HL-60 (cell line): ENCODE results near the gene LSS.
"Not testable (repeated sequence)": the region's sequence is repeated elsewhere in the genome, so short reads cannot be mapped to it uniquely, and the experiment has no call there.

Experiments
- DNase-seq, 2 experiments: peaks; one replicate each; pipeline ENCODE4 v3.0.0-alpha.2; 2010 to 2020; ENCODE audit warnings: low read depth in 1 of 2, low spot score in 1 of 2
- H3K27ac ChIP-seq: fragments of 250-450 bp; sonication (Bioruptor Pico); replicated peaks from 2 replicates; pipeline ENCODE4 v1.5.1; 2020; ENCODE audit warnings: mild to moderate bottlenecking, moderate library complexity
- H3K27me3 ChIP-seq: fragments of 250-450 bp; sonication (Bioruptor Pico); 2 replicates; pipeline ENCODE4 v1.5.1; 2021; ENCODE audit warnings: mild to moderate bottlenecking, moderate library complexity; ENCODE audit not compliant: insufficient read depth, poor library complexity, severe bottlenecking
- H3K4me3 ChIP-seq: replicated peaks from 2 replicates; pipeline ENCODE4 v1.5.1; 2011; ENCODE audit warnings: mild to moderate bottlenecking, control low read depth, low read length; ENCODE audit not compliant: insufficient read depth
- GABPA ChIP-seq: IDR thresholded peaks from 2 replicates; pipeline ENCODE4 v1.6.1; 2012; ENCODE audit warnings: low read depth
- POLR2AphosphoS5 ChIP-seq: IDR thresholded peaks from 2 replicates; pipeline ENCODE4 v1.6.1; 2012; ENCODE audit warnings: low read depth
- SPI1 ChIP-seq: IDR thresholded peaks from 2 replicates; pipeline ENCODE4 v1.6.1; 2012; ENCODE audit warnings: low read depth, mild to moderate bottlenecking, borderline replicate concordance
- TF ChIP-seq, protein P1 (sequence below): IDR thresholded peaks from 2 replicates; pipeline ENCODE4 v1.6.1; 2012; ENCODE audit warnings: low read depth; ENCODE audit not compliant: insufficient replicate concordance
- TF ChIP-seq, protein P2 (sequence below): IDR thresholded peaks from one replicate; pipeline ENCODE4 v1.5.1; 2011; ENCODE audit warnings: low read length, control low read depth, inconsistent platforms; ENCODE audit not compliant: insufficient read depth

LSS gene

DNA sequence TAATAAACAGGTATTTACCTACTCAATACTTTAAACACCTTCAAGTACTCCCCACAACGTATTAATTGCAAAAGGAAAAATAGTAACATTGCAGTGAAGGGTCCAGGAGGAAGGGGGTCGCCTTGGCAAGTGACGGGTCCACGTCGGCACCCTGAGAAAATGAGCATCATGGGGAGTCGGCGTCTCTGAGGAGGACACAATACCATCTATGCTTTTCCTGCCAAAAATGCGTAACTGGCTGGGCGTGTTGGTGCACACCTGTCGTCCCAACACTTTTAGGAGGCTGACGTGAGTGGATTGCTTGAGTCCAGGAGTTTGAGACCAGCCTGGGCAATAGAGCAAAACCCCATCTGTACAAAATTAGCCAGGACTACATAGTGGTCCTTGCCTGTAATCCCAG lies 80.5 kb downstream of the LSS start:
- TF ChIP-seq POLR2AphosphoS5: no peak
- TF ChIP-seq, protein P1, sequence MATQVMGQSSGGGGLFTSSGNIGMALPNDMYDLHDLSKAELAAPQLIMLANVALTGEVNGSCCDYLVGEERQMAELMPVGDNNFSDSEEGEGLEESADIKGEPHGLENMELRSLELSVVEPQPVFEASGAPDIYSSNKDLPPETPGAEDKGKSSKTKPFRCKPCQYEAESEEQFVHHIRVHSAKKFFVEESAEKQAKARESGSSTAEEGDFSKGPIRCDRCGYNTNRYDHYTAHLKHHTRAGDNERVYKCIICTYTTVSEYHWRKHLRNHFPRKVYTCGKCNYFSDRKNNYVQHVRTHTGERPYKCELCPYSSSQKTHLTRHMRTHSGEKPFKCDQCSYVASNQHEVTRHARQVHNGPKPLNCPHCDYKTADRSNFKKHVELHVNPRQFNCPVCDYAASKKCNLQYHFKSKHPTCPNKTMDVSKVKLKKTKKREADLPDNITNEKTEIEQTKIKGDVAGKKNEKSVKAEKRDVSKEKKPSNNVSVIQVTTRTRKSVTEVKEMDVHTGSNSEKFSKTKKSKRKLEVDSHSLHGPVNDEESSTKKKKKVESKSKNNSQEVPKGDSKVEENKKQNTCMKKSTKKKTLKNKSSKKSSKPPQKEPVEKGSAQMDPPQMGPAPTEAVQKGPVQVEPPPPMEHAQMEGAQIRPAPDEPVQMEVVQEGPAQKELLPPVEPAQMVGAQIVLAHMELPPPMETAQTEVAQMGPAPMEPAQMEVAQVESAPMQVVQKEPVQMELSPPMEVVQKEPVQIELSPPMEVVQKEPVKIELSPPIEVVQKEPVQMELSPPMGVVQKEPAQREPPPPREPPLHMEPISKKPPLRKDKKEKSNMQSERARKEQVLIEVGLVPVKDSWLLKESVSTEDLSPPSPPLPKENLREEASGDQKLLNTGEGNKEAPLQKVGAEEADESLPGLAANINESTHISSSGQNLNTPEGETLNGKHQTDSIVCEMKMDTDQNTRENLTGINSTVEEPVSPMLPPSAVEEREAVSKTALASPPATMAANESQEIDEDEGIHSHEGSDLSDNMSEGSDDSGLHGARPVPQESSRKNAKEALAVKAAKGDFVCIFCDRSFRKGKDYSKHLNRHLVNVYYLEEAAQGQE: no peak
- TF ChIP-seq GABPA: no peak
- TF ChIP-seq, protein P2, sequence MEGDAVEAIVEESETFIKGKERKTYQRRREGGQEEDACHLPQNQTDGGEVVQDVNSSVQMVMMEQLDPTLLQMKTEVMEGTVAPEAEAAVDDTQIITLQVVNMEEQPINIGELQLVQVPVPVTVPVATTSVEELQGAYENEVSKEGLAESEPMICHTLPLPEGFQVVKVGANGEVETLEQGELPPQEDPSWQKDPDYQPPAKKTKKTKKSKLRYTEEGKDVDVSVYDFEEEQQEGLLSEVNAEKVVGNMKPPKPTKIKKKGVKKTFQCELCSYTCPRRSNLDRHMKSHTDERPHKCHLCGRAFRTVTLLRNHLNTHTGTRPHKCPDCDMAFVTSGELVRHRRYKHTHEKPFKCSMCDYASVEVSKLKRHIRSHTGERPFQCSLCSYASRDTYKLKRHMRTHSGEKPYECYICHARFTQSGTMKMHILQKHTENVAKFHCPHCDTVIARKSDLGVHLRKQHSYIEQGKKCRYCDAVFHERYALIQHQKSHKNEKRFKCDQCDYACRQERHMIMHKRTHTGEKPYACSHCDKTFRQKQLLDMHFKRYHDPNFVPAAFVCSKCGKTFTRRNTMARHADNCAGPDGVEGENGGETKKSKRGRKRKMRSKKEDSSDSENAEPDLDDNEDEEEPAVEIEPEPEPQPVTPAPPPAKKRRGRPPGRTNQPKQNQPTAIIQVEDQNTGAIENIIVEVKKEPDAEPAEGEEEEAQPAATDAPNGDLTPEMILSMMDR: no peak
- no peak for TF ChIP-seq SPI1
- H3K4me3 ChIP-seq: no peak overlapping the region
- no peak overlapping the region for H3K27ac ChIP-seq
- no peak for DNase-seq
- H3K27me3 ChIP-seq: no peaks in the 10 kb centered on the region

DNA sequence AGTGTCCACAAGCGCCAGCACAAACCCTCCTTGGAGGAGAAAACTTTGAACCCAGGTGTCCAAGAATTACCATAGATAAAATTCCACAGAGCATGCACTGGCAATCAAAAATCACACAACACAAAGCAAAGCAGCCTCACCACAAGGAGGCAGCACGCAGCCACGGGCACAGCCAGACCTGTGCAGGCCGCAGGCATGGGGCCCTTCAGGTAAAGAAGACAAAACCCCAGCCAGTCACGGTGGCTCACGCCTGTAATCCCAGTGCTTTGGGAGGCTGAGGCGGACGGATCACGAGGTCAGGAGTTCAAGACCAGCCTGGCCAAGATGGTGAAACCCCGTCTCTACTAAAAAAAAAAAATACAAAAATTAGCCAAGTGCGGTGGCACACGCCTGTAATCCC lies 81.1 kb downstream of the LSS start:
- not testable (repeated sequence) for H3K27me3 ChIP-seq, H3K27ac ChIP-seq, H3K4me3 ChIP-seq
- DNase-seq: peak in 1 of 2 experiments; percentile 69
- TF ChIP-seq, protein P2: peak; percentile 49

DNA sequence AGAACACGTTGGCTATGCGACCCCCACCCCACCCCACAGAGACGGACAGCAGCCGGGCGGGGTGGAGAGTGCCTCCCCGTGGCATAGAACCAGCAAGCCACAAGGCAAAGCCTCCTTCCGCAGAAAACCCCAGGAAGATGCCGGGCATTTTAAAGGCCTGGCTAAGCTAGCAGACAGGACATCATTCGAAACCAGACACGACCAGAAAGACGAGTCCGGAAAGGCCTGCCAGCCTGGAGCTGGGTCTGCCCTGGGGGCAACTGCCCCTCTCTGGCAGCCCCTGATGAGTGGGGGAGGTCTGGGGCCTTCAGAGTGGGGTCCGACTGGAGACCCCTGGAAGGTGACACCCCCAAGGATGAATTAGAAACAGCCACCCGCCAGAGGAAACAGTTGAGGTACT lies 81.7 kb downstream of the LSS start:
- H3K4me3 ChIP-seq: no peak overlapping the region
- DNase-seq: no peak
- no peaks in the 10 kb centered on the region for H3K27me3 ChIP-seq
- no peak overlapping the region for H3K27ac ChIP-seq
- TF ChIP-seq, protein P2: no peak
- TF ChIP-seq SPI1 (no peak), POLR2AphosphoS5 (no peak)
- TF ChIP-seq, protein P1: no peak

DNA sequence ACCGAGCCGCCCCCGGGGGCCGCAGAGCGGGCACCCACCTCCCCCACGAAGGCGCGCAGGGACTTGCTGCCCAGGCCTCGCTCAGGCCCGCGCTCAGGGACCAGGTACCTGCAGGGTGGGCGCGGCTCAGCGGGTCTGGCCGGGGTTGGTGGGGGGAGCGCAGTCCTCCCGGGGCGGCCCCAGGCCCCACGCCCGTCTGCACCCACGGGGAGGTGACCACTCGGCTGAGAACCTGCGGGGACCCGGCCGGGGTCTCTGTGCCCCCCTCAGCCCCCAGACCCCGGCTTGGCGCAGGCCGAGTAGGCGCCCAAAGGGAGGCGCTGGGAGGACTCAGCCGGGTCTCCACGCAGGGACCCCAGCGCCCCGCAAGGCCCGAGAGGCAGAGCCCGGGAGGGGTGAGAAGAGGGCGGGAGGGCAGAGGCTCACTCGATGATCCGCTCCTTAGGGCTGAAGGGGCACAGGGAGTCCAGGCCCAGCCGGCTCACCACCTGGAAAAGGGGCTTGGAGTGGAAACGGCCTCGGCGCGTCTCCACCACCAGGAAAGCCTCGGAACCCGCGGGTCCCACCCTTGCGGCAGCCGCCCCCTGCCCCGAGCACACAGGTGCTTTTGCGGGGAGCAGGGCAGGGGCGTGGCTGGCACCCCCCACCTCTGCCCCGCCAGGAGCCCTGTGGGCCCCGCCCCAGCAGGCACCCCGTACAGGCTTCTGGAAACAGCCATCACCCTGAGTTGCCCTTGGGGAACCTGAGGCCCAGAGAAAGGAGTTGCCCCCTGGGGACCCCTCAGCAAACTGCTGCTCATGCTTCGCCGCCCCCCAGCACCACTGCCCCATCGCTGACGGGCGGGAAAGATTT lies 82.5 kb downstream of the LSS start:
- no peaks in the 10 kb centered on the region for H3K27me3 ChIP-seq
- H3K4me3 ChIP-seq: no peak overlapping the region
- no peak overlapping the region for H3K27ac ChIP-seq
- no peak for DNase-seq
- no peak for TF ChIP-seq SPI1
- TF ChIP-seq, protein P2: no peak
